WTC11 (cell line): ENCODE data around the gene PWP1. TPM values are rescaled to one million over a fixed set of nuclear protein-coding genes. Genes with fewer than 3 reads are reported as not detected.

Source experiments
- ATAC-seq: fragments of 200-7000 bp; cut with Tn5 transposase; 2 replicates; pipeline ENCODE4 v1.10.0; 2021; ENCODE audit warnings: mild to moderate bottlenecking, moderate library complexity
- CTCF ChIA-PET: fragments of 300-600 bp; sonication (Branson Sonifier 250); formaldehyde crosslinking; loops from one replicate; lab custom pipeline; 2021; ENCODE audit warnings: antibody characterized with exemption; lab: Charles Lee
- POLR2A ChIA-PET: fragments of 350-600 bp; sonication (Branson Sonifier 250); formaldehyde crosslinking; loops from one replicate; lab custom pipeline; 2021; ENCODE audit warnings: antibody characterized with exemption; lab: Charles Lee
- DNase-seq: peaks from one replicate; pipeline ENCODE4 v3.0.0; 2021; ENCODE audit warnings: low spot score
- H3K27ac Mint-ChIP-seq: 2 replicates; pipeline ENCODE4 v1.8.0; 2021; ENCODE audit warnings: mixed read lengths
- H3K27me3 Mint-ChIP-seq: 2 replicates; pipeline ENCODE4 v1.8.0; 2021; ENCODE audit warnings: low read depth, mild to moderate bottlenecking, moderate library complexity, mixed read lengths
- H3K36me3 Mint-ChIP-seq: 2 replicates; pipeline ENCODE4 v1.8.0; 2021; ENCODE audit warnings: mixed read lengths
- H3K4me1 Mint-ChIP-seq: 2 replicates; pipeline ENCODE4 v1.8.0; 2022; ENCODE audit warnings: mixed read lengths
- H3K4me3 Mint-ChIP-seq: 2 replicates; pipeline ENCODE4 v1.8.0; 2021; ENCODE audit warnings: mild to moderate bottlenecking, moderate library complexity, mixed read lengths
- H3K9me3 Mint-ChIP-seq: 2 replicates; pipeline ENCODE4 v1.8.0; 2021; ENCODE audit warnings: mixed read lengths
- CTCF ChIP-seq: fragments of 200-600 bp; IDR thresholded peaks from 2 replicates; pipeline ENCODE4 v1.8.0; 2022; ENCODE audit warnings: antibody characterized with exemption
- FOXP1 ChIP-seq: sonication (generic); formaldehyde crosslinking; IDR thresholded peaks from 2 replicates; pipeline ENCODE4 v1.8.0; 2022; ENCODE audit warnings: missing genetic modification reagents, mild to moderate bottlenecking, moderate library complexity, borderline replicate concordance
- GABPB1 ChIP-seq: sonication (generic); formaldehyde crosslinking; IDR thresholded peaks from 2 replicates; pipeline ENCODE4 v1.8.1; 2023; ENCODE audit warnings: mild to moderate bottlenecking, missing genetic modification reagents
- NFE2L1 ChIP-seq: sonication (generic); formaldehyde crosslinking; IDR thresholded peaks from 2 replicates; pipeline ENCODE4 v1.8.1; 2023; ENCODE audit warnings: missing genetic modification reagents
- NR2C2 ChIP-seq: sonication (generic); formaldehyde crosslinking; IDR thresholded peaks from 2 replicates; pipeline ENCODE4 v1.8.0; 2022; ENCODE audit warnings: mild to moderate bottlenecking, missing genetic modification reagents
- RORB ChIP-seq: fragments of 250-450 bp; sonication (Bioruptor Pico); IDR thresholded peaks from 2 replicates; pipeline ENCODE4 v1.9.0; 2021; ENCODE audit warnings: mild to moderate bottlenecking
- SOX15 ChIP-seq: fragments of 250-450 bp; sonication (Bioruptor Pico); IDR thresholded peaks from 2 replicates; pipeline ENCODE4 v1.9.0; 2021; ENCODE audit warnings: mild to moderate bottlenecking
- SP1 ChIP-seq: sonication (generic); formaldehyde crosslinking; conservative IDR thresholded peaks from 2 replicates; pipeline ENCODE4 v1.8.1; 2022; ENCODE audit warnings: missing genetic modification reagents
- TEAD1 ChIP-seq: sonication (generic); formaldehyde crosslinking; IDR thresholded peaks from 2 replicates; pipeline ENCODE4 v1.8.0; 2022; ENCODE audit warnings: mild to moderate bottlenecking, missing genetic modification reagents
- TEAD4 ChIP-seq: sonication (generic); formaldehyde crosslinking; IDR thresholded peaks from 2 replicates; pipeline ENCODE4 v1.8.0; 2022; ENCODE audit warnings: mild to moderate bottlenecking, missing genetic modification reagents
- TP53 ChIP-seq: sonication (generic); formaldehyde crosslinking; IDR thresholded peaks from 2 replicates; pipeline ENCODE4 v1.8.1; 2023; ENCODE audit warnings: mild to moderate bottlenecking, missing genetic modification reagents
- ZBTB21 ChIP-seq: sonication (generic); formaldehyde crosslinking; IDR thresholded peaks from 2 replicates; pipeline ENCODE4 v1.8.1; 2023; ENCODE audit warnings: mild to moderate bottlenecking, missing genetic modification reagents, borderline replicate concordance
- ZNF263 ChIP-seq: sonication (generic); formaldehyde crosslinking; IDR thresholded peaks from 2 replicates; pipeline ENCODE4 v1.8.1; 2022; ENCODE audit warnings: low read depth, mild to moderate bottlenecking, moderate library complexity, missing genetic modification reagents
- ZNF281 ChIP-seq: sonication (generic); formaldehyde crosslinking; IDR thresholded peaks from 2 replicates; pipeline ENCODE4 v1.8.0; 2023; ENCODE audit warnings: mild to moderate bottlenecking, missing genetic modification reagents
- ZNF416 ChIP-seq: fragments of 250-450 bp; sonication (Bioruptor Pico); IDR thresholded peaks from 2 replicates; pipeline ENCODE4 v1.9.0; 2021; ENCODE audit warnings: mild to moderate bottlenecking, inconsistent platforms
- ZNF425 ChIP-seq: fragments of 250-450 bp; sonication (Bioruptor Pico); conservative IDR thresholded peaks from 2 replicates; pipeline ENCODE4 v1.9.0; 2021; ENCODE audit warnings: mild to moderate bottlenecking
- total RNA-seq: library from RNA; stranded (reverse); gene quantifications from 3 replicates; pipeline ENCODE4 v1.2.3, GENCODE V29; 2021
- TF ChIP-seq, protein P1 (sequence below): sonication (generic); formaldehyde crosslinking; IDR thresholded peaks from 2 replicates; pipeline ENCODE4 v1.8.1; 2022; ENCODE audit warnings: low read depth, missing genetic modification reagents, borderline replicate concordance
- TF ChIP-seq, protein P2 (sequence below): sonication (generic); formaldehyde crosslinking; IDR thresholded peaks from 2 replicates; pipeline ENCODE4 v1.8.0; 2023; ENCODE audit warnings: missing genetic modification reagents

Gene PWP1
- total RNA-seq, 1 experiment from 2014 or later = 54.2 TPM

DNA sequence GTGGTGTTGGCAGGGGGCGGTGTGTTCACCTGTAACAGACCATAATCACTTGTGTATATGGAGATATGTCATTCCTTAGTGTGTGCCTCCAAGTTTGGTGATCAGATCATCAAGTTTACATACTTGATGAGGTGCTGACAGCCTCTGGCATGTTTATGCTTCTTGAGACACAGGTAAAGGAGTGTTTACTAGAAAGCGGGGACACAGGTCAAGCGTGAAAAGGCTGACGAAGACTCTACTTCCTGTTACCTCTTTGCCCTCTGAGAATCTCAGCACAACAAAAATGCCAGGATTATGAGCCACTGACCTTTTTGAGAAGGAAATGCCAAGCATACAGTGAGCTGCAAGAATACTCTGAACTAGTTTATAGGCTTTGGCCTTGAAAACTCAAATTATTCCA, 45.8 kb downstream of the PWP1 start:
- no peak for DNase-seq
- peaks cover 4% of the 10 kb centered on the region for H3K9me3 Mint-ChIP-seq
- peaks cover 24% of the 10 kb centered on the region for H3K36me3 Mint-ChIP-seq
- ChIA-PET CTCF (interaction anchor here (1.0 to 1.8 kb wide), 3 partner anchors 61 to 181 kb away, joined by 3 to 7 read pairs (median 3); no protein-coding TSS in a partner anchor), POLR2A (no interaction called here)
- H3K27me3 Mint-ChIP-seq = peaks cover 3% of the 10 kb centered on the region; the same call in 1 of the 2 replicates
- H3K4me3 Mint-ChIP-seq = no peak overlapping the region
- no peak for ATAC-seq
- no peak for TF ChIP-seq ZNF416 (CRISPR knock-in tag)
- TF ChIP-seq ZNF281 (CRISPR knock-in tag) = no peak
- TF ChIP-seq SOX15 (CRISPR knock-in tag) = no peak
- TF ChIP-seq GABPB1 (CRISPR knock-in tag) = no peak
- TF ChIP-seq ZBTB21 (CRISPR knock-in tag) = no peak
- TF ChIP-seq RORB (CRISPR knock-in tag) = no peak
- TF ChIP-seq TEAD4 (CRISPR knock-in tag) = no peak
- TF ChIP-seq NR2C2 (CRISPR knock-in tag) = no peak
- no peak for TF ChIP-seq NFE2L1
- TF ChIP-seq FOXP1 (CRISPR knock-in tag) = no peak
- TF ChIP-seq, protein P1, sequence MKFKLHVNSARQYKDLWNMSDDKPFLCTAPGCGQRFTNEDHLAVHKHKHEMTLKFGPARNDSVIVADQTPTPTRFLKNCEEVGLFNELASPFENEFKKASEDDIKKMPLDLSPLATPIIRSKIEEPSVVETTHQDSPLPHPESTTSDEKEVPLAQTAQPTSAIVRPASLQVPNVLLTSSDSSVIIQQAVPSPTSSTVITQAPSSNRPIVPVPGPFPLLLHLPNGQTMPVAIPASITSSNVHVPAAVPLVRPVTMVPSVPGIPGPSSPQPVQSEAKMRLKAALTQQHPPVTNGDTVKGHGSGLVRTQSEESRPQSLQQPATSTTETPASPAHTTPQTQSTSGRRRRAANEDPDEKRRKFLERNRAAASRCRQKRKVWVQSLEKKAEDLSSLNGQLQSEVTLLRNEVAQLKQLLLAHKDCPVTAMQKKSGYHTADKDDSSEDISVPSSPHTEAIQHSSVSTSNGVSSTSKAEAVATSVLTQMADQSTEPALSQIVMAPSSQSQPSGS (CRISPR knock-in tag) = no peak
- TF ChIP-seq TP53 (CRISPR knock-in tag) = no peak
- no peak for TF ChIP-seq CTCF
- no peak for TF ChIP-seq ZNF263 (CRISPR knock-in tag)
- no peak for TF ChIP-seq TEAD1 (CRISPR knock-in tag)
- no peak for TF ChIP-seq ZNF425
- H3K27ac Mint-ChIP-seq = no peak overlapping the region
- no peaks in the 10 kb centered on the region for H3K4me1 Mint-ChIP-seq

DNA sequence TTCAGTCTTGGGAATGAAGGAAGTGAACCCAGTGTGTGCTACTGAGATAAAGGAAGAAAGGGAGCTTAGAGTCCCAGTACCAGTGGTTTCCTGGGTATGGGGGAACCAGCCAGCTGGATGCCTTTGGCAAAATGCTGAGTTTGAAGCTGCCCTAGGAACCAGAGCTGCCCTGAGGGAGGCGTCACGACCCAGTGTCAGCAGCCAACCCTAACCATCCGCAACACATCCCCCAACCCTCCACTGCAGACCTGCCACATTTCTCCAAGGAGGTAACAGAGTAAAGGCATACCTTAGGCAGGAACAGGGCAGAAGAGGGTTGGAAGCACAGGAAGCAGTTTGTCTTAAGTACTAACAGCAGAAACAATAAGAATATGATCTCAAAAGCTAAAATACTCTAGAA, 46.8 kb downstream of the PWP1 start:
- TF ChIP-seq SP1 (CRISPR knock-in tag) (no peak), TEAD4 (CRISPR knock-in tag) (no peak)
- TF ChIP-seq, protein P2, sequence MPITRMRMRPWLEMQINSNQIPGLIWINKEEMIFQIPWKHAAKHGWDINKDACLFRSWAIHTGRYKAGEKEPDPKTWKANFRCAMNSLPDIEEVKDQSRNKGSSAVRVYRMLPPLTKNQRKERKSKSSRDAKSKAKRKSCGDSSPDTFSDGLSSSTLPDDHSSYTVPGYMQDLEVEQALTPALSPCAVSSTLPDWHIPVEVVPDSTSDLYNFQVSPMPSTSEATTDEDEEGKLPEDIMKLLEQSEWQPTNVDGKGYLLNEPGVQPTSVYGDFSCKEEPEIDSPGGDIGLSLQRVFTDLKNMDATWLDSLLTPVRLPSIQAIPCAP = no peak
- ChIA-PET CTCF (interaction anchor here (1.0 to 1.8 kb wide), 3 partner anchors 56 to 153 kb away, joined by 3 to 7 read pairs (median 6); no protein-coding TSS in a partner anchor), POLR2A (no interaction called here)
- no peaks in the 10 kb centered on the region for H3K27me3 Mint-ChIP-seq
- H3K4me3 Mint-ChIP-seq = no peak overlapping the region
- H3K9me3 Mint-ChIP-seq = peaks cover under 1% of the 10 kb centered on the region
- H3K4me1 Mint-ChIP-seq = no peaks in the 10 kb centered on the region
- peaks cover 31% of the 10 kb centered on the region for H3K36me3 Mint-ChIP-seq
- peak; percentile 84 for ATAC-seq
- peak overlapping the region; percentile 18; the same call in 1 of the 2 replicates for H3K27ac Mint-ChIP-seq
- DNase-seq = peak; percentile 12
